Measurements from ENCODE around the gene ATXN7.

Gene ATXN7

GRCh38 chr3:63842127-63842526 is 21.5 kb upstream of the ATXN7 start:
- Histone ChIP-seq H3K27me3 (replicated peaks; ENCODE audit: insufficient read depth, low read length) (no peaks in the 10 kb centered on the region), H4K20me1 (ENCODE audit: insufficient read depth, low read length) (no peaks in the 10 kb centered on the region), H3K36me3 (replicated peaks; ENCODE audit: insufficient read depth, low read length) (no peaks in the 10 kb centered on the region; the same call in 1 of the 2 replicates), H3K4me3 (ENCODE audit: low read length) (no peak overlapping the region), H3K79me2 (ENCODE audit: low read length) (no peaks in the 10 kb centered on the region), H3K9me2 (replicated peaks; ENCODE audit: insufficient read depth, low read length) (no peaks in the 10 kb centered on the region), H3K4me1 (ENCODE audit: low read length) (no peaks in the 10 kb centered on the region), H3K9me3 (replicated peaks; ENCODE audit: insufficient read depth, low read length) (no peaks in the 10 kb centered on the region), H3F3A (ENCODE audit: insufficient read depth, low read length) (no peaks in the 10 kb centered on the region), H3K4me2 (ENCODE audit: low read depth, low read length) (no peak overlapping the region), H3K9ac (ENCODE audit: low read length) (no peak overlapping the region), H2AFZ (ENCODE audit: low read length) (no peak overlapping the region), H3K27ac (ENCODE audit: low read length) (no peak overlapping the region)
- DNase-seq = no peak
- TF ChIP-seq EZH2phosphoT487 (IDR thresholded peaks at IDR 0.05; ENCODE audit: low read length) (no peak), EZH2 (optimal IDR thresholded peaks at IDR 0.05; ENCODE audit: low read depth, low read length) (no peak), CTCF (IDR thresholded peaks at IDR 0.05; ENCODE audit: low read length) (no peak)

- Histone ChIP-seq H3K4me2 (ENCODE audit: low read depth, low read length) (no peak overlapping the region), H3K4me1 (ENCODE audit: low read length) (no peaks in the 10 kb centered on the region), H3K27me3 (replicated peaks; ENCODE audit: insufficient read depth, low read length) (no peaks in the 10 kb centered on the region), H3F3A (ENCODE audit: insufficient read depth, low read length) (no peaks in the 10 kb centered on the region), H2AFZ (ENCODE audit: low read length) (no peak overlapping the region), H4K20me1 (ENCODE audit: insufficient read depth, low read length) (no peaks in the 10 kb centered on the region), H3K79me2 (ENCODE audit: low read length) (no peaks in the 10 kb centered on the region), H3K27ac (ENCODE audit: low read length) (no peak overlapping the region), H3K36me3 (replicated peaks; ENCODE audit: insufficient read depth, low read length) (no peaks in the 10 kb centered on the region), H3K9me3 (replicated peaks; ENCODE audit: insufficient read depth, low read length) (no peaks in the 10 kb centered on the region), H3K9me2 (replicated peaks; ENCODE audit: insufficient read depth, low read length) (no peaks in the 10 kb centered on the region), H3K9ac (ENCODE audit: low read length) (no peak overlapping the region), H3K4me3 (ENCODE audit: low read length) (no peak overlapping the region)
- DNase-seq = no peak
- no peak for TF ChIP-seq EZH2phosphoT487 (IDR thresholded peaks at IDR 0.05; ENCODE audit: low read length)
- no peak for TF ChIP-seq CTCF (IDR thresholded peaks at IDR 0.05; ENCODE audit: low read length)
- TF ChIP-seq EZH2 (optimal IDR thresholded peaks at IDR 0.05; ENCODE audit: low read depth, low read length) = no peak
These were observed 18.5 kb upstream of the ATXN7 start for GRCh38 chr3:63845215-63845614.

- Histone ChIP-seq H3K9me3 (replicated peaks; ENCODE audit: insufficient read depth, low read length) (no peaks in the 10 kb centered on the region), H3K9ac (ENCODE audit: low read length) (no peak overlapping the region), H3K4me1 (ENCODE audit: low read length) (no peaks in the 10 kb centered on the region), H3K9me2 (replicated peaks; ENCODE audit: insufficient read depth, low read length) (no peaks in the 10 kb centered on the region), H3K79me2 (ENCODE audit: low read length) (no peaks in the 10 kb centered on the region), H3K4me3 (ENCODE audit: low read length) (no peak overlapping the region), H2AFZ (ENCODE audit: low read length) (no peak overlapping the region), H3K27me3 (replicated peaks; ENCODE audit: insufficient read depth, low read length) (no peaks in the 10 kb centered on the region), H4K20me1 (ENCODE audit: insufficient read depth, low read length) (no peaks in the 10 kb centered on the region), H3K27ac (ENCODE audit: low read length) (no peak overlapping the region), H3F3A (ENCODE audit: insufficient read depth, low read length) (no peaks in the 10 kb centered on the region), H3K36me3 (replicated peaks; ENCODE audit: insufficient read depth, low read length) (no peaks in the 10 kb centered on the region), H3K4me2 (ENCODE audit: low read depth, low read length) (no peak overlapping the region)
- DNase-seq = no peak
- TF ChIP-seq EZH2 (optimal IDR thresholded peaks at IDR 0.05; ENCODE audit: low read depth, low read length) (no peak), EZH2phosphoT487 (IDR thresholded peaks at IDR 0.05; ENCODE audit: low read length) (no peak), CTCF (IDR thresholded peaks at IDR 0.05; ENCODE audit: low read length) (no peak)
These were observed 15.8 kb upstream of the ATXN7 start for GRCh38 chr3:63847718-63848450.

Data from MM.1S (cell line).